Fibroblast of mammary gland (primary cell): ENCODE measurements around the gene EEPD1.
A peak's percentile ranks its signal among the peaks of the same experiment; 100 is the strongest.

Experiments used
- DNase-seq: peaks from one replicate; pipeline ENCODE4 v3.0.0-alpha.2; 2010; ENCODE audit warnings: low read depth
- H3K4me3 ChIP-seq: 2 replicates; pipeline ENCODE4 v1.5.1; 2011; ENCODE audit warnings: low read depth, mild to moderate bottlenecking, low read length, moderate library complexity; ENCODE audit not compliant: control insufficient read depth
- TF ChIP-seq, protein P1 (sequence below): conservative IDR thresholded peaks from 2 replicates; pipeline ENCODE4 v1.5.1; 2011; ENCODE audit warnings: low read depth, low read length, inconsistent platforms; ENCODE audit not compliant: control insufficient read depth, insufficient read depth

Gene EEPD1

DNA sequence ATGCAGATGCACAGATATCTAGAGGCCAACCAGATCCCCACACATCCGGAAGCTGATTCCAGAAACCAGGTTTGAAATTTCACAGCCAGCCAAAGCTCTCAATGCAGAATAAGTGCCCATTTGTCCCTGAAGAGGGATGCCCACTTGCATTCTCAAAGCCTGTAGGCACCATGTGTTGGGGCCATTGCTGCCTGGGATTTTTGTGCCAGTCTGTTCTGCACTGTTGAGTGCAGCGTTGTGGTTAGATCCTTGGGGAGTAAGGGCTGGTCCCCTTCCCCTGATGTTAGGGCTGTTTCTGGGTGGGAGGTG, 62.4 kb downstream of the EEPD1 start:
- no peak for DNase-seq
- no peak overlapping the region for H3K4me3 ChIP-seq
- TF ChIP-seq, protein P1, sequence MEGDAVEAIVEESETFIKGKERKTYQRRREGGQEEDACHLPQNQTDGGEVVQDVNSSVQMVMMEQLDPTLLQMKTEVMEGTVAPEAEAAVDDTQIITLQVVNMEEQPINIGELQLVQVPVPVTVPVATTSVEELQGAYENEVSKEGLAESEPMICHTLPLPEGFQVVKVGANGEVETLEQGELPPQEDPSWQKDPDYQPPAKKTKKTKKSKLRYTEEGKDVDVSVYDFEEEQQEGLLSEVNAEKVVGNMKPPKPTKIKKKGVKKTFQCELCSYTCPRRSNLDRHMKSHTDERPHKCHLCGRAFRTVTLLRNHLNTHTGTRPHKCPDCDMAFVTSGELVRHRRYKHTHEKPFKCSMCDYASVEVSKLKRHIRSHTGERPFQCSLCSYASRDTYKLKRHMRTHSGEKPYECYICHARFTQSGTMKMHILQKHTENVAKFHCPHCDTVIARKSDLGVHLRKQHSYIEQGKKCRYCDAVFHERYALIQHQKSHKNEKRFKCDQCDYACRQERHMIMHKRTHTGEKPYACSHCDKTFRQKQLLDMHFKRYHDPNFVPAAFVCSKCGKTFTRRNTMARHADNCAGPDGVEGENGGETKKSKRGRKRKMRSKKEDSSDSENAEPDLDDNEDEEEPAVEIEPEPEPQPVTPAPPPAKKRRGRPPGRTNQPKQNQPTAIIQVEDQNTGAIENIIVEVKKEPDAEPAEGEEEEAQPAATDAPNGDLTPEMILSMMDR: no peak

DNA sequence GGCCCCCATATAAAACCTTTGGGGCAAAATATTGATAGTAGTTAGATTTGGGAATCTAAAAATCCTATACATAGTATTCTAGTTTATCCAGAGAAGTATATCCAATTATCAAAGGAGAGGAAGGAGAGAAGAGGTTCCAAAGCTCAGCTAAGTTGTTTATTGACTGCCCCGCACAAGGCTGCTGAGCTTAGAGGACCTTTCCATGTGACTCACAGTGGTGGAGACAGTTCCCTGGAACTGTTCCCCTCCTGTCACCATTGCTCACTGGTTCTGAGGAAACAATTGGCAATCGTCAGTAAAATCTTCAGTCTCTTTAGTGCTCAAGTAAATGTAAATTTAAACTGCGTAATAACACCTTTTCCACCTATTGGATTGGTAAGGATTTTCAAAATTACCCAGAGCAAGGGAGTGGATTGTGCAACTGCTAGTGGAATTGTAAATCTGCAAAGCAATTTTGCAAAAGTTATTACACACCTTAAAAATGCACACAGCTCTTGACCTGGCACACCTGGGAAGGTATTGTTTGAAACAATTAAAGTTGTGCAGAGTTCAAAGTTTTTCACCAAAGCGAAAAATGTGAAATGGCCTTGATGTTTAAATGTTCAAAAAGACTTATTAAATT, 63.1 kb downstream of the EEPD1 start:
- peak; percentile 73 for DNase-seq
- TF ChIP-seq, protein P1: no peak

DNA sequence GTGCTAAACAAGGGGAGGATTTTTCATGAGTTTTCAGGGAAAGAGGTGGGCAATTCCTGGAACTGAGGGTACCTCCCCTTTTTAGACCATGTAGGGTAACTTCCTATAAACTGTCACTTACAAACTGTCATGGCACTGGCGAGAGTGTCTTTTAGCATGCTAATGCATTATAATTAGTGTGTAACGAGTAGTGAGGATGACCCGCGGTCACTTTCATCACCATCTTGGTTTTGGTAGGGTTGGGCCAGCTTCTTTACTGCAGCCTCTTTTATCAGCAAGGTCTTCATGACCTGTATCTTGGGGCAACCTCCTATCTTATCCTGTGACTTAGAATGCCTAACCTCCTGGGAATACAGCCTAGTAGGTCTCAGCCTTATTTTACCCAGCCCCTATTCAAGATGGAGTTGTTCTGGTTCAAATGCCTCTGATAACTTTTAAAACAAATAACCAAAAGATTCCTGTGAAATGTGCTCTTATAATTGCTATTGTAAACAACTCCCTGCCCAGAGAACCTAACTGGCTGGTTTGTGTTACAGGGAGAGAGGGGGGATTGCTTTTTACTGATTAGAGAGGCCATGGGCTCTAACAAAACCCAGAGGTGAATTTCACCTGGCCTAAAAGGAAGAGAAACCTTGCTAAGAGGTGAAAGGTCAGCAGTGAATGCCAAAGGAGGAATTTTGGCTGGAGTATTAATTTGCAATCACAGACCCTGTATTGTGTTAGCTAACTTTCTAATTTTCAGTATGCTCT, 64.3 kb downstream of the EEPD1 start:
- no peak overlapping the region for H3K4me3 ChIP-seq
- no peak for DNase-seq
- TF ChIP-seq, protein P1: no peak

More for the DNA sequence above, 63.1 kb downstream of the EEPD1 start:
- no peak overlapping the region for H3K4me3 ChIP-seq

DNA sequence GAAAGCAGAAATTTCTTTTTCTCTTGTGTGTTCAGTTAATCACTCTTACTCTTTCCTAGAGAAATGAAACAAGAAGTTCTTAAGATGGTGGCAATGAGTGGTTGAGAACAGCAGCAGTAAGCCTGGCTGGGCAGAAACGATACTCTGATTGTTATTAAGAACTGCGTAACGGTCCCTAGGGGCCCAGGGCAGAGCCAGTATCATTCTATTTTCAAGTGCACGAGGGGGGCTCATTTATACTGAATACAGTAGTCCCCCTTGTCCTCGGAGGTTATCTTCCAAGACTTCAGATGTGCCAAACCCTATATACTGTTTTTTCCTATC, 64.9 kb downstream of the EEPD1 start:
- TF ChIP-seq, protein P1: no peak
- H3K4me3 ChIP-seq: no peak overlapping the region
- no peak for DNase-seq

DNA sequence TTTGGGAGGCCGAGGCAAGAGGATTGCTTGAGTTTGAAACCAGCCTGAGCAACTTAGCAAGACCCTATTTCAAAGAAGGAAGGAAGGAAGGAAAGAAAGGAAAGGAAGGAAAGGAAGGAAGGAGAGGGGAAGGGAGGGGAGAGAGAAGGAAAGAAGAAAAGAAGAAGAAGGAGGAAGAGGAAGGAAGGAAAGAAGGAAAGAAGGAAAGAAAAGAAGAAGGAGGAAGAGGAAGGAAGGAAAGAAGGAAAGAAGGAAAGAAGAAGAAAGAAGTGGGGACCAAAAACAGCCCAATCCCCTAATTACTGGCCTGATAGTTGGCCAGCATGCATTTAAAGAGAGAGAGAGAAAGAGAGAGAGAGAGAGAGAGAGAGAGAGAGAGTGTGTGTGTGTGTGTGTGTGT, 66.4 kb downstream of the EEPD1 start:
- no peak for DNase-seq
- no peak overlapping the region for H3K4me3 ChIP-seq
- TF ChIP-seq, protein P1: no peak

DNA sequence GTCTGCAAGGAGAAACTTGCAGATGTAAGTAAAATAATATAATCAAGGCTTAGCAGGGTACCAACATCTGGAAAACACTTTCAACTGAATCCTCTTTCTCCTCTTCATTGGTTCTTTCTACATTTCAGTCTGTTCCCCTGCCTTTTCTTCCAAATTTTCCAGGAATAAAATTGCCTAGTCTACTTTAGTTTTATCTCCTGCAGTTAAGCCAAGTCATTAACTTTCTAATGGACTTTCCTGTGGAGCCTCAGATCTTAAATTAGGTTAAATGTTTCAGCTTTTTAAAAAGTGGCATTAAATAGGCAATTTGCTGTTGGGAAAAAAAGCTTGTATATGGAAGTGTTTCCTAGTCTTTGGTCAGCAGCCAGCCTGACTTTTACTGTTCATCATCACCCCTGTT, 70.8 kb downstream of the EEPD1 start:
- DNase-seq: no peak
- TF ChIP-seq, protein P1: no peak

More for the DNA sequence above, 70.8 kb downstream of the EEPD1 start:
- no peak overlapping the region for H3K4me3 ChIP-seq
